Transverse colon (tissue), 4 donors: ENCODE results near the gene PRM1. TPM values are rescaled to one million over a fixed set of nuclear protein-coding genes. Genes with fewer than 3 reads are reported as not detected.

Experiments used
- DNase-seq: peaks from one replicate; pipeline ENCODE4 v3.0.0-alpha.2; 2019
- H3K27ac ChIP-seq, 4 donors: fragments of 200-600 bp; sonication (generic); 2 replicates each; pipeline ENCODE4 v1.5.1; 2016 to 2018; ENCODE audit warnings: inconsistent platforms in 4 of 4
- H3K27me3 ChIP-seq: fragments of 200-600 bp; sonication (generic); 2 replicates; pipeline ENCODE4 v1.5.1; 2017; ENCODE audit warnings: inconsistent platforms
- H3K36me3 ChIP-seq, 4 donors: fragments of 200-600 bp; sonication (generic); 2 replicates each; pipeline ENCODE4 v1.5.1; 2017 to 2019; ENCODE audit warnings: inconsistent platforms in 4 of 4
- H3K4me1 ChIP-seq, 4 donors: fragments of 200-600 bp; sonication (generic); 2 replicates each; pipeline ENCODE4 v1.5.1; 2017 to 2020; ENCODE audit warnings: inconsistent platforms in 4 of 4
- H3K4me3 ChIP-seq, 4 donors: fragments of 200-600 bp; sonication (generic); 1 replicate in 1 of 4; 2 replicates in 3 of 4; pipeline versions ENCODE4 v1.5.1 to v1.6.1; 2017 to 2019; ENCODE audit warnings: inconsistent platforms in 4 of 4
- H3K9me3 ChIP-seq, 2 donors: fragments of 200-600 bp; sonication (generic); 2 replicates each; pipeline ENCODE4 v1.5.1; 2017 to 2019; ENCODE audit warnings: inconsistent platforms in 2 of 2
- CTCF ChIP-seq, 5 experiments: fragments of 200-600 bp in 3 of 5; fragments of 450-650 bp in 2 of 5; sonication (generic) in 3 of 5; IDR thresholded peaks; 1 replicate in 2 of 5; 2 replicates in 3 of 5; pipeline ENCODE4 v1.5.1; 2016 to 2017; ENCODE audit warnings: antibody characterized with exemption in 5 of 5, inconsistent platforms in 3 of 5, mild to moderate bottlenecking in 2 of 5, moderate library complexity in 1 of 5
- EP300 ChIP-seq: sonication (generic); formaldehyde crosslinking; IDR thresholded peaks from one replicate; pipeline ENCODE4 v1.6.1; 2017; ENCODE audit warnings: antibody characterized with exemption, low read depth
- POLR2A ChIP-seq: fragments of 450-650 bp; IDR thresholded peaks from one replicate; pipeline ENCODE4 v1.6.1; 2016; ENCODE audit warnings: antibody characterized with exemption, mild to moderate bottlenecking, moderate library complexity
- POLR2AphosphoS5 ChIP-seq, 3 donors: sonication (generic); formaldehyde crosslinking; IDR thresholded peaks; one replicate each; pipeline ENCODE4 v1.6.1; 2016; ENCODE audit warnings: antibody characterized with exemption in 3 of 3
- whole genome bisulfite sequencing, 2 donors: methylation state at CpG; one replicate each; pipeline ENCODE4 v1.1.5; 2018; ENCODE audit warnings: low coverage in 1 of 2; 5-methylcytosine and 5-hydroxymethylcytosine counted together
- in situ Hi-C, 4 donors: fragments of 200-750 bp; cut with MboI; loops; one replicate each; pipeline versions ENCODE4 v1.15.0 to v1.15.1; 2017; ENCODE audit warnings: low sequenced_read_pairs in 3 of 4, low pct_ligation_motif_present in 1 of 4, low pct_unique_long_range_greater_than_20kb in 1 of 4
- intact Hi-C: fragments of 100-400 bp; cut with DNase I; formaldehyde crosslinking; loops from one replicate; pipeline ENCODE4 v1.15.1; 2023; ENCODE audit warnings: low total_unique reads
- total RNA-seq, 4 donors: library from RNA; depleted of rRNA; stranded (reverse); fragments of >200 nt; gene quantifications; one replicate each; pipeline ENCODE4 v1.1.0, GENCODE V29; 2016

Gene PRM1
- total RNA-seq, 4 donors from 2014 or later = not detected

GRCh38 chr16:11303405-11304138 lies 22.4 kb upstream of the PRM1 start:
- H3K4me3 ChIP-seq = no peak overlapping the region
- in situ Hi-C loops (no loop called here), intact Hi-C loops (no loop called here)
- no peak overlapping the region for H3K27ac ChIP-seq
- H3K36me3 ChIP-seq = no peaks in the 10 kb centered on the region
- TF ChIP-seq POLR2A (no peak), EP300 (no peak), CTCF (IDR thresholded peaks at IDR 0.05) (no peak), POLR2AphosphoS5 (IDR thresholded peaks at IDR 0.05) (no peak)
- H3K27me3 ChIP-seq = no peaks in the 10 kb centered on the region
- DNase-seq = no peak
- 75 to 93% methylated on average over 9 to 18 of the region's 18 CpGs for WGBS, 2 donors
- no peaks in the 10 kb centered on the region for H3K4me1 ChIP-seq
- H3K9me3 ChIP-seq = no peaks in the 10 kb centered on the region

GRCh38 chr16:11302977-11303376 lies 21.8 kb upstream of the PRM1 start:
- no peaks in the 10 kb centered on the region for H3K9me3 ChIP-seq
- intact Hi-C loops (no loop called here), in situ Hi-C loops (no loop called here)
- no peak for TF ChIP-seq EP300
- TF ChIP-seq CTCF (IDR thresholded peaks at IDR 0.05) = no peak
- no peak for TF ChIP-seq POLR2AphosphoS5 (IDR thresholded peaks at IDR 0.05)
- no peak for TF ChIP-seq POLR2A
- H3K36me3 ChIP-seq = no peaks in the 10 kb centered on the region
- WGBS, 2 donors = 69 to 85% methylated on average over 1 to 4 of the region's 4 CpGs
- H3K27ac ChIP-seq = no peak overlapping the region
- peaks cover 0 to 4% (median 1%) of the 10 kb centered on the region in 4 donors for H3K4me1 ChIP-seq
- H3K4me3 ChIP-seq = no peak overlapping the region
- DNase-seq = no peak
- H3K27me3 ChIP-seq = no peaks in the 10 kb centered on the region

- in situ Hi-C loops (no loop called here), intact Hi-C loops (no loop called here)
- no peaks in the 10 kb centered on the region for H3K27me3 ChIP-seq
- 63 to 75% methylated on average over 4 of the region's 4 CpGs for WGBS, 2 donors
- no peak overlapping the region for H3K4me3 ChIP-seq
- peaks cover 3 to 15% (median 11%) of the 10 kb centered on the region in 4 donors for H3K4me1 ChIP-seq
- no peak overlapping the region for H3K27ac ChIP-seq
- H3K36me3 ChIP-seq = no peaks in the 10 kb centered on the region
- DNase-seq = no peak
- no peaks in the 10 kb centered on the region for H3K9me3 ChIP-seq
- TF ChIP-seq CTCF (IDR thresholded peaks at IDR 0.05) (no peak), EP300 (no peak), POLR2A (no peak), POLR2AphosphoS5 (IDR thresholded peaks at IDR 0.05) (no peak)
Measured at GRCh38 chr16:11301645-11302501, 20.7 kb upstream of the PRM1 start.

GRCh38 chr16:11300560-11300892 lies 19.4 kb upstream of the PRM1 start:
- in situ Hi-C loops = no loop called here

More at GRCh38 chr16:11300560-11300892, 19.4 kb upstream of the PRM1 start:
- H3K36me3 ChIP-seq = no peaks in the 10 kb centered on the region
- H3K4me3 ChIP-seq = no peak overlapping the region
- no peak overlapping the region for H3K27ac ChIP-seq
- H3K9me3 ChIP-seq = no peaks in the 10 kb centered on the region
- H3K27me3 ChIP-seq = no peaks in the 10 kb centered on the region
- TF ChIP-seq EP300 (no peak), POLR2A (no peak), POLR2AphosphoS5 (IDR thresholded peaks at IDR 0.05) (no peak), CTCF (IDR thresholded peaks at IDR 0.05) (no peak)
- H3K4me1 ChIP-seq = peaks cover 3 to 19% (median 13%) of the 10 kb centered on the region in 4 donors
- 85 to 93% methylated on average over 6 to 7 of the region's 7 CpGs for WGBS, 2 donors
- DNase-seq = no peak
- intact Hi-C loops = no loop called here
